DOHH2 (cell line): Measurements from ENCODE around the gene GLUL.

Source experiments
- H3F3A ChIP-seq: fragments of 200-600 bp; sonication (generic), shearing (Covaris generic); 2 replicates; pipeline ENCODE4 v1.6.0; 2016; ENCODE audit warnings: antibody characterized with exemption, mild to moderate bottlenecking; ENCODE audit not compliant: control insufficient read depth, insufficient read depth
- H3K27ac ChIP-seq: fragments of 200-600 bp; sonication (generic); 2 replicates; pipeline ENCODE4 v1.5.1; 2014; ENCODE audit warnings: low read depth, mild to moderate bottlenecking, low read length, moderate library complexity
- H3K27me3 ChIP-seq: fragments of 200-600 bp; sonication (generic); 2 replicates; pipeline ENCODE4 v1.6.1; 2014; ENCODE audit warnings: mild to moderate bottlenecking, low read length, mixed read lengths; ENCODE audit not compliant: control insufficient read depth
- H3K36me3 ChIP-seq: fragments of 200-600 bp; sonication (generic); 2 replicates; pipeline ENCODE4 v1.6.1; 2014; ENCODE audit warnings: mild to moderate bottlenecking, low read length, moderate library complexity, mixed read lengths; ENCODE audit not compliant: control insufficient read depth
- H3K4me1 ChIP-seq: fragments of 200-600 bp; sonication (generic); 2 replicates; pipeline ENCODE4 v1.6.1; 2014; ENCODE audit warnings: mild to moderate bottlenecking, low read length, mixed read lengths; ENCODE audit not compliant: control insufficient read depth
- H3K4me2 ChIP-seq: fragments of 200-600 bp; sonication (generic); 2 replicates; pipeline ENCODE4 v1.6.0; 2014; ENCODE audit warnings: mild to moderate bottlenecking, low read length, moderate library complexity
- H3K4me3 ChIP-seq: fragments of 200-600 bp; sonication (generic); 2 replicates; pipeline ENCODE4 v1.5.1; 2014; ENCODE audit warnings: mild to moderate bottlenecking, low read length, mixed read lengths
- H3K79me2 ChIP-seq: fragments of 200-600 bp; sonication (generic); 2 replicates; pipeline ENCODE4 v1.6.1; 2014; ENCODE audit warnings: mild to moderate bottlenecking, low read length, mixed read lengths; ENCODE audit not compliant: control insufficient read depth
- H3K9me2 ChIP-seq: fragments of 200-600 bp; sonication (generic); replicated peaks from 2 replicates; pipeline ENCODE4 v1.6.1; 2014; ENCODE audit warnings: mild to moderate bottlenecking, low read length, mixed read lengths; ENCODE audit not compliant: control insufficient read depth
- H3K9me3 ChIP-seq: fragments of 200-600 bp; sonication (generic); 2 replicates; pipeline ENCODE4 v1.6.1; 2014; ENCODE audit warnings: antibody characterized with exemption, low read length, mixed read lengths; ENCODE audit not compliant: control insufficient read depth, insufficient read depth
- H4K20me1 ChIP-seq: fragments of 200-600 bp; sonication (generic); 2 replicates; pipeline ENCODE4 v1.6.0; 2014; ENCODE audit warnings: low read depth, mild to moderate bottlenecking, antibody characterized with exemption, low read length, moderate library complexity; ENCODE audit not compliant: control insufficient read depth, insufficient read depth
- CTCF ChIP-seq: fragments of 200-600 bp; sonication (generic); IDR thresholded peaks from one replicate; pipeline ENCODE4 v1.5.1; 2014; ENCODE audit warnings: antibody characterized with exemption, mild to moderate bottlenecking, low read depth, low read length; ENCODE audit not compliant: poor library complexity, severe bottlenecking
- EZH2phosphoT487 ChIP-seq: fragments of 200-600 bp; sonication (generic); IDR thresholded peaks from 2 replicates; pipeline ENCODE4 v1.6.1; 2017; ENCODE audit warnings: borderline replicate concordance, mild to moderate bottlenecking, antibody characterized with exemption, low read length, moderate library complexity, mixed read lengths

GLUL gene

GRCh38 chr1:182385885-182386853, 5.4 kb downstream of the GLUL start:
- Histone ChIP-seq H3K27ac (no peak overlapping the region), H3K4me2 (no peak overlapping the region), H3K9me3 (no peaks in the 10 kb centered on the region), H3K36me3 (no peaks in the 10 kb centered on the region), H3K9me2 (no peaks in the 10 kb centered on the region), H3K79me2 (no peaks in the 10 kb centered on the region), H3K4me3 (no peak overlapping the region), H3F3A (no peaks in the 10 kb centered on the region), H3K27me3 (peaks cover 27% of the 10 kb centered on the region), H3K4me1 (no peaks in the 10 kb centered on the region), H4K20me1 (no peaks in the 10 kb centered on the region)
- no peak for TF ChIP-seq EZH2phosphoT487
- TF ChIP-seq CTCF, result no peak

- Histone ChIP-seq H3K9me2 (no peaks in the 10 kb centered on the region), H3F3A (no peaks in the 10 kb centered on the region), H3K36me3 (no peaks in the 10 kb centered on the region), H4K20me1 (no peaks in the 10 kb centered on the region), H3K4me1 (no peaks in the 10 kb centered on the region), H3K79me2 (no peaks in the 10 kb centered on the region), H3K9me3 (no peaks in the 10 kb centered on the region), H3K27me3 (peaks cover 14% of the 10 kb centered on the region), H3K27ac (no peak overlapping the region), H3K4me3 (no peak overlapping the region), H3K4me2 (no peak overlapping the region)
- TF ChIP-seq CTCF (no peak), EZH2phosphoT487 (no peak)
Measured at GRCh38 chr1:182384387-182384960, 7.1 kb downstream of the GLUL start.

DNA sequence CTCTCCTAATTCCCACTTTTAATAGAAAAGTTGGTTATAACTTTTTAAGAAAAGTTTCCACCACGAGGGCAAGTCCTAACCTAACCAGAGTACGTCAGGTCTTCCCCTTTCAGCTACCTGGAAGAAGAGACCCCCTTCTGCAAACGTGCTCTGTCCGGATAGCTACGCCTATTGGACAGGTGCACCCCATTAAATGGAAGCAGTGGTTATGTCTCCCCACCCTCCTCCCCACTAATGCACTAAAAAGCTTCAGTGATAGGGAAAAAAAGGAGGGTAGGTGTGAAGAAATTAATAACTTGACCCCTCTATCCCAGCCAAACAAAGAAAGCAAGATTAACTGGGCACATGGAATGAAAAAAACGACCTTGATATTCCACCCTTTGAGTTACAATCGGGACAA, 7.7 kb downstream of the GLUL start:
- H4K20me1 ChIP-seq, result no peaks in the 10 kb centered on the region
- H3F3A ChIP-seq, result no peaks in the 10 kb centered on the region
- no peak overlapping the region for H3K27ac ChIP-seq
- no peaks in the 10 kb centered on the region for H3K79me2 ChIP-seq
- no peaks in the 10 kb centered on the region for H3K4me1 ChIP-seq
- H3K9me2 ChIP-seq, result no peaks in the 10 kb centered on the region
- TF ChIP-seq CTCF (no peak), EZH2phosphoT487 (no peak)
- no peaks in the 10 kb centered on the region for H3K36me3 ChIP-seq
- no peaks in the 10 kb centered on the region for H3K9me3 ChIP-seq
- no peak overlapping the region for H3K4me3 ChIP-seq
- no peak overlapping the region for H3K4me2 ChIP-seq
- H3K27me3 ChIP-seq, result peaks cover 9% of the 10 kb centered on the region
